Measurements from ENCODE around the gene MAML3.

MAML3 gene

GRCh38 chr4:139669335-139669734, 484.6 kb downstream of the MAML3 start:
- no peak for DNase-seq

DNA sequence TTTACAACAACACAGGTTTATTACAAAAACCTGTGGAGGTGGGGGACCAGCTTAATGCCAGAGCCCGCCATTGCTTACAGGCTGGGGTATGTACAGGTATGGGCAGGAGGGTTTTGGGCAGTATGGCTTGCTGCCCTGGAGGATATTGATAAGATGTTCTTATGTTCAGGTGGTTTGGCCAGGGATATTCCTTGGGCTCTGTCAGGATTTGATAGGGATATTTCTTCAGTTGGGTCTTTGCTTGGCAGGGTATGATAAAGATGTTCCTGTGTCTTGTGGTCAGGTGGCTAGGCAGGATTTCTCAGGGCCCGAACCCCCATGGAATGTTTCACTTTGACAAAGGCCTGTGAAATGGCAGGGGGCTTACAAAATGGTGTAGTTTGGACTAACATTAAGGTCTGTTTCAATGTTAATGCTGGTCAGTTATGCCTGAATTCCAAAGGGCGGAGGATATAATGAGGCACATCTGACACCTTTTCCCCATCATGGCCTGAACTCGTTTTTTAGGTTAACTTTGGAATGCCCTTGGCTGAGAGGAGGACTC, 485.3 kb downstream of the MAML3 start:
- DNase-seq: no peak

GRCh38 chr4:139668036-139668435, 485.9 kb downstream of the MAML3 start:
- no peak for DNase-seq

All from effector CD4-positive, alpha-beta T cell (primary cell).